Umbilical cord (tissue), 2 donors: ENCODE results near the gene EP400. TPM values are rescaled to one million over a fixed set of nuclear protein-coding genes. Genes with fewer than 3 reads are reported as not detected.
"Not testable (repeated sequence)": the region's sequence is repeated elsewhere in the genome, so short reads cannot be mapped to it uniquely, and the experiment has no call there.

Experiments used
- DNase-seq: peaks from one replicate; pipeline ENCODE4 v3.0.0-alpha.2; 2015; ENCODE audit warnings: low spot score
- total RNA-seq: library from RNA; depleted of rRNA; stranded (reverse); fragments of >200 nt; gene quantifications from one replicate; pipeline ENCODE4 v1.2.3, GENCODE V29; 2014; ENCODE audit warnings: low replicate concordance; ENCODE audit not compliant: insufficient read depth

Gene EP400
- total RNA-seq, 1 donor from 2014 or later: 15.4 TPM

DNA sequence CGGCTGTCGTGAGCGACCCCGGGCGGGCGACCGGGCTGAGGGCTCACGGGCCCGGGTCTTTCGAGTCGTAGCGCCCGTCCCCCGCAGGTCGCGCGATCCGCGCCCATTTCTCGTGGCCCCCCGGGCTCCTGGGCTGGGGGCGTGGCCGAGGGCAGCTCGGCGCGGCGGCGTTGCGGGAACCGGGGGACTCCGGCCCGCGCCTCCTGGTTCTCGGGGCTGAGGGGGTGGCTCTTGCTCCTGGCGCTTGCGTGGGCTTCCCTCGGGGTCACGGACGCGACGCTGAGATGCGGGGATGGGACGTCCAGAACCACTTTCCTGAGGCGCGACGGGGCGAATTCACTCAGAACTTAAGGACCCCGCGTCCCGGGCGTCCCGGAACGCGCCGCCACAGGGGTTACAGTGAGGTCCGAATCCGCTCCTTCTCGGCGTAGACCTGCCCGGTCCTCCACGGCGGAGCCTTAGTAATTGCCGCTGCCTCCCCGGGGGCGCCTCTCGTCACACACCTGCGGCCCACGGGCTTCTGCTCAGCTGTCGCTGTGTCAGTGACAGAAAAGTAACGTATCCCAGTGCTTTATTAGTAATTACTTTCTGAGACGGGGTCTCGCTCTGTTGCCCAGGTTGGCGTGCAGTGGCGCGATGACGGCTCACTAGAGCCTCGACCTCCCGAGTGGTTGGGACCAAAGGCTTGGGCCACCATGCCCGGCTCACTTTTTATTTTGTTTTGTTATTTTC, 606 bp downstream of the EP400 start:
- DNase-seq: no peak

DNA sequence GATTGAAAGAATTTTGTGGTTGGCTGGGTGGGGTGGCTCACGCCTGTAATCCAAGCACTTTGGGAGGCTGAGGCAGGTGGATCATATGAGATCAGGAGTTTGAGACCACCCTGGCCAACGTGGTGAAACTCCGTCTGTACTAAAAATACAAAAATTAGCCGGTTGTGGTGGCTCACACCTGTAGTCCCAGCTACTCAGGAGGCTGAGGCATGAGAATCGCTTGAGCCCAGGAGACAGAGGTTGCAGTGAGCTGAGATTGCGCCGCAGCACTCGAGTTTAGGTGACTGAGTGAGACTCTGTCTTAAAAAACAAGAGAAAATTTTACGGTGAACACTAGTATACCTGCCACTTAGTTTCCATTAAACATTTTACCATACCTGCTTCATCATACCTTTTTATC, 4.1 kb downstream of the EP400 start:
- not testable (repeated sequence) for DNase-seq

DNA sequence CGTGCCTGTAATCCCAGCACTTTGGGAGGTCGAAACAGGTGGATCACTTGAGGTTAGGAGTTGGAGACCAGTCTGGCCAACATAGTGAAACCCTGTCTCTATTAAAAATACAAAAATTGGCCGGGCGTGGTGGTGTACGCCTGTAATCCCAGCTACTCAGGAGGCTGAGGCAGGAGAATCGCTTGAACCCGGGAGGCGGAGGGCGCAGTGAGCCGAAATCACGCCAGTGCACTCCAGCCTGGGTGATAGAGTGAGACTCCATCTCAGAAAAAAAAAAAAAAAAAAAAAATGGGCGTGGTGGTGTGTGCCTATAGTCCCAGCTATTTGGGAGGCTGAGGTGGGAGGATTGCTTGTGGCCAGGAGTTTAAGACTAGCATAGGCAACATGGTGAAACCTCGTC, 4.7 kb downstream of the EP400 start:
- DNase-seq: not testable (repeated sequence)

DNA sequence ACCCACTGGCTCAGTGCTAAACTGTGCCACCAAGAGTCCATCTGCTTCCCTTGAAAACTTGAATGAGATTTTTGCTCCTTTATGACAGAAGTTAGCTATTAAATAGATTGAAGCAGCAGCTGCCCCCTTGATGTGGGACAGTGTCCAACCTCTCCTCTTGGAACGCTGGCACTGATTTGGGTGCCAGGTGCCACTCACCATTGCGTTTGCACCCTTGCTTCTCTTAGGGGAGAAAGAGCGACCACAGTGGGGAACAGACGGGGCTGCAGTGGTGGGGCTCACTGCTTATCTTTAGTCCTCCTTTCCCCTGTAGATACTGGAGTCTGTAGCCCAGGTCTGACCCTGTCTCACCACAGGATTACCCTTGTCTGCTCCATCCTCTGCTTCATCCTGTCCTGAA, 9.4 kb downstream of the EP400 start:
- no peak for DNase-seq

DNA sequence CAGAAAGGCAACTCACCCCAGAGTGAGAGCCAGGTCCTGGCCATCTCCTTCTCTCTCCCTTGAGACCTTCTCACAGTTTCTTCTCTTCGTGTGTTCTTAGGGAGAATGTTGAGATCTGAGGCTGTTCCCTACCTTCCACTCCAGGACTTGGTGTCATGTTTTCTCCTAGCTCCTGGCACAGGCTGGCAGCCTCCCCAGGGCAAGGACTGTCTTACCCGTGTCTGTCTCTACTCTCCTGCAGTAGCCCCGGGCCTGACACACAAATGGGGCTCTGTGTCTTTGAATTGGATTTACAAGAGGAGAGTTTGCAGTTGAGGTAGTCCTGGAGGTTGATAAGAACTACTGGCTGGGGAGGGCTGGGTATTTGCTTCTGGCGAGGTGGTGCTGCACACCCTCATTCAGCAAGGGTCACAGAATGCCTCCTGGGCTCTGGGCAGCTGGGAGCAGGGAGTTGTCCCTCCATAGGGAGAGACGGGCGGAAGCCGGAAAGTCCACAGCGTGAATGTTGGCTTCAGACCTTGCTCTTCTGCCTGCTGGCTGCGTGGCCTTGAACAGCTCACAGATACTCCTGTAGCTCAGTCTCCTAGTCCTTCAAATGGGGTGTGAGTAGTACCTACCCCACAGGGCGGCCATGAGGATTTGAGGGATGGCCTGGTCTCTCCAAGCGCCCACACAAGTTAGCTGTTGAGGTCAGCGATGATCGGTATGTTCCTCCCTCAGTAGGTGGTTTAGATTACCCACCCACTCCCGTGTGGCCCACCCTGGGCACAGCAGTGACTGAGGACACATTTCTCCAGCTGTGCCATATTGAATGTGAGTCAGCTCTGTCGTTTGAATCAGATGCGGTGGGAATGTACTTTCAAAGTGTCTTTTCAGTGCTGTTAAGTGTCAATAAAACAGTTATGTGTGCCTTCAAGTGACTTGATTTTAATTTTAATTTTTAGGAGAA, 10.2 kb downstream of the EP400 start:
- DNase-seq: no peak

DNA sequence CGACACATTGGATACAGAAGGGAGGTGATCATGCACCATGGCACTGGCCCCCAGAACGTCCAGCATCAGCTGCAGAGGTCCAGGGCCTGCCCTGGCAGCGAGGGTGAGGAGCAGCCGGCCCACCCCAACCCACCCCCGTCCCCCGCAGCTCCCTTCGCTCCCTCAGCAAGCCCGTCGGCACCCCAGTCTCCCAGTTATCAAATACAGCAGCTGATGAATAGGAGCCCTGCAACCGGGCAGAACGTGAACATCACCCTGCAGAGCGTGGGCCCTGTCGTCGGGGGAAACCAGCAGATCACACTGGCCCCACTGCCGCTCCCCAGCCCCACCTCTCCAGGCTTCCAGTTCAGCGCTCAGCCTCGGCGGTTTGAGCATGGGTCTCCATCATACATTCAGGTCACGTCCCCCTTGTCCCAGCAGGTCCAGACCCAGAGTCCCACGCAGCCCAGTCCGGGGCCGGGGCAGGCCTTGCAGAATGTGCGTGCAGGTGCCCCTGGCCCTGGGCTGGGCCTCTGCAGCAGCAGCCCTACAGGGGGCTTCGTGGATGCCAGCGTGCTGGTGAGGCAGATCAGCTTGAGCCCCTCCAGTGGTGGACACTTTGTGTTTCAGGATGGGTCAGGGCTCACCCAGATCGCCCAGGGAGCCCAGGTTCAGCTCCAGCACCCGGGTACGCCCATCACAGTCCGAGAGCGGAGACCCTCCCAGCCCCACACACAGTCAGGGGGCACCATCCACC, 11.0 kb downstream of the EP400 start:
- not testable (repeated sequence) for DNase-seq

DNA sequence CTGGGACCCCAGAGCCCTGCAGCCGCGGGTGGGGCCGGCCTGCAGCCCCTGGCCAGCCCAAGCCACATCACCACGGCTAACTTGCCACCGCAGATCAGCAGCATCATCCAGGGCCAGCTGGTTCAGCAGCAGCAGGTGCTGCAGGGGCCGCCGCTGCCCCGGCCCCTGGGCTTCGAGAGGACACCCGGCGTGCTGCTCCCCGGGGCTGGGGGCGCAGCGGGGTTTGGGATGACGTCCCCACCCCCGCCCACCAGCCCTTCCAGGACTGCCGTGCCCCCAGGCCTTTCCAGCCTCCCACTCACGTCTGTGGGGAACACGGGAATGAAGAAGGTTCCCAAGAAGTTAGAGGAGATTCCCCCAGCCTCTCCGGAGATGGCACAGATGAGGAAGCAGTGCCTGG, 11.6 kb downstream of the EP400 start:
- not testable (repeated sequence) for DNase-seq

DNA sequence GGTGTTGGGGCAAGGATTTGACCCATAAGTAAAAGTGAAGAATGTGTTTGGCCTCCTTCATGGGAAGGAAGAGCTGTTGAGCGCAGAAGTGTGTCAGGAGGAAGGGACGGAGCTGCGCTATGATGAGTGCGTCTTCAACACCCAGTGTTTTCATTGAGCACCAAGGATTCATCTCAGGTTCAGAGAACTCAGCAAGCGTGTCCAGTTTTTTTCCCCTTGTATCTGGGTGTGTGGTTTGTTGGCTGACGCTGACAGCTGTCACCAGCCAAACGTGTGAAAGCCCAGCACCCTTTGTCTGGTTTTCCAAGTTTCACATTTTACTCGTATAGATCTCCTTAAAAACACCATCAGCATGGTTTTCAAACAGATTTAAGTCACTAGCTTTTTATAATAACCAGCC, 12.3 kb downstream of the EP400 start:
- no peak for DNase-seq

DNA sequence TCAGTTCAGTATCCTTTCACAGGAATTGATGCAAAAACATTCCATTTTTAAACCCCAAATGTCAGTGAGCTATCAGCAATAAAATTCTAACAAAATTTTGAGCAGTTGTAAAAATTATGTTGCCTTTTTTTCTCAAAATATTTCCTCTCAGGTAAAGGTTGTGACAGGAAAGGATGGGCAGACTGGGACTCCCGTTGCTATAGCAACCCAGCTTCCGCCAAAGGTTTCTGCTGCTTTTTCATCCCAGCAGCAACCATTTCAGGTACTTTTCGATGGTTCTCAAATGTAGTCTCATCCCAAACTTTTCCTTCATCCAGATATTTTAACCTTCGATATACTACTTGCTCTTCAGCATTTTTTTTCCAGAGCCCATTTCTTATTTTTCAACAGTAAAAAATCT, 13.6 kb downstream of the EP400 start:
- DNase-seq: no peak

DNA sequence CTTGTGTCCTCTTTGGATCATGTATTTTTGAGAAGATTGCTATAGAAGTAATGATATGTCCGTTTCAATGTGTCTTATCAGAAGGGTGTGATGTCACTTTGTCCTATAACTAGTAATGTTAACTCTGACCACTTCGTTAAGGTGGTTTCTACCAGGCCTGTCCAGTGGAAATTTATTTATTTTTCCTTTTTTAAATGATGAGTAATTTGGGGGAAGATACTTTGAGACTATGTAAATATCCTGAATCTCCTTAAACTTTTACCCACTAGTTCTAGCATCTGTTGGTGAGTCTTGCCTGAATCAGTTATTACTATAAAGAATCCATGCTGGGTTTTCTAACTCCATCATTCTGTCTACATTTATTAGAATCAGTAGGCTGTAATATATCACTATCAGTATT, 15.3 kb downstream of the EP400 start:
- DNase-seq: no peak

DNA sequence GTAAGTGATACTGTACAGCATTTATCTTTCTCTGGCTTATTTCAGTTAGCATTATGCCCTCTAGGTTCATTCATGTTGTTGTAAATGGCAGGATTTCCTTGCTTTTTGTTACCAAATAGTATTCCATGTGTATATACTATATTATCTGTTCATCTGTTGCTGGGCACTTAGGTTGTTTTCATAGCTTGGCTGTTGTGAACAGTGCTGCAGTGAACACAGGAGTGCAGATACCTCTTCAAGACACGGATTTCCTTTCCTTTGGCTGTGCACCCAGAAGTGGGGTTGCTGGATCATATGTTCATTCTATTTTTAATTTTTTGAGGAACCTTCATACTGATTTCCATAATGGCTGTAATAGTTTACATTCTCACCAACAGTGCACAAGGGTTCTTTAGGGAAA, 21.5 kb downstream of the EP400 start:
- no peak for DNase-seq

DNA sequence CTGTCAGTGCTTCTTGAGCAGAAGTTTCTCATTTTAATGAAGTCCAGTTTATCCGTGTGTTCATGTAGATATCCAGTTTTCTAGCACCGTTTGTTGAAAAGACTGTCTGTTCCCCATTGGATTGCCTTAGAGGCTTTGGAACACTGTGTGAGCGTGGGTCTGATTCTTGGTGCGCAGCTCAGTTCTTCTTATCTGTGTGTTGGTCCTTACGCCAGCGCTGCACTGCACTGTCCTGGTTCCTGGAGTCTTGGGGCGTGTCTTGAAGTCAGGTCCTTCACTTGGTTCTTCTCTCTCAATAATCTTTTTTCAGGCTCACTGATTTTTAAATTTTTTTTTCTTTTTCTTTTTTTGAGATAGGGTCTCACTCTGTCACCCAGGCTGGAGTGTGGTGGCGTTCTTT, 25.5 kb downstream of the EP400 start:
- DNase-seq: no peak

DNA sequence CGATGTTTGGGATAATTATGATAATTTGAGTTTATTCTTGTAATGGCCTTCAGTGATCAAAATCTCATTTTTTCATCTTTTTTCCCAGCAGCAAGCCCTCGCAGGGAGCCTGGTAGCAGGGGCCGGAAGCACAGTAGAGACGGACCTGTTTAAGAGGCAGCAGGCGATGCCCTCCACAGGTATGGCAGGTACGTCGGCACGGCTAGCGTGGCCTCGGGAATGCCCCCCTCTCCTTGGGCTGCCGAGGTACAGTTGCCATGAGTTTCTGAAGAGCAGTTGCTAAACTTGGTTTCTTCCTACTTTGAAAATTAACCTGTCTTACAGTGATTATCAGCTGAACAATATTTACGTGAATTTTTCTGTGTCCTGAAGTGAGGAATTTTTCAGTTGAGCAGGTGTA, 29.9 kb downstream of the EP400 start:
- DNase-seq: no peak

DNA sequence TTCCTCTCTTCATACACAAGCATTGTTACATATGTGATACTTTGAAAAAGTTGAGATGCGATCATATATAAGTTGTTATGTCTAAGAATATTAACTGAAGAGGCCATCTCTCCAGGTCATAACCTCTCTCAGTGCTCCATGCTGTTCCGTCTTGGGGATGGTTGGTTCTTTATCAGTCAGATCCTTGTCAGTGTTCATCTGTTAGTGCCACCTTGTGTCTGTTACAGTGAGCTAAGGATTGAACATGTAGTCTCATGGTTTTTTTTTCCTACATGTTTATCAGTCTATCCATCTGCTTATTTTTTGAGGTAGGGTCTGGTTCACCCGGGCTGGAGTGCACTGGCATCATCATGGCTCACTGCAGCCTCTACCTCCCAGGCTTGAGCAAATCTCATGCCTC, 30.5 kb downstream of the EP400 start:
- no peak for DNase-seq

DNA sequence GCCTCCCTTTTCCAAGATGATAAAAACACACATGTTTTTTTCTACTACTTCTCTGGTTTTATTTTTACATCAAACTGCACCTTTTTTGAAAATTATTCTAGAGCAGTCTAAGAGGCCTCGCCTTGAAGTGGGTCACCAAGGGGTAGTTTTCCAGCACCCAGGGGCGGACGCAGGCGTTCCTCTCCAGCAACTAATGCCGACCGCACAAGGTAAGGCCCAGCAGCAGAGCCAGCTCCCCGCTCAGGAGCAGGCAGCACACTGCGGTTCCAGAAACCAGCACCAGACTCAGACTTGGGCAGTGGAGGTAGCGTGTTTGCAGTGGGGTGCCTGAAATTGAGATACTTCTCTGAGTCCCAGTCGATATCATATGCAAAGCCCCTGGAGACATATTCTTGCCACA, 31.6 kb downstream of the EP400 start:
- no peak for DNase-seq

DNA sequence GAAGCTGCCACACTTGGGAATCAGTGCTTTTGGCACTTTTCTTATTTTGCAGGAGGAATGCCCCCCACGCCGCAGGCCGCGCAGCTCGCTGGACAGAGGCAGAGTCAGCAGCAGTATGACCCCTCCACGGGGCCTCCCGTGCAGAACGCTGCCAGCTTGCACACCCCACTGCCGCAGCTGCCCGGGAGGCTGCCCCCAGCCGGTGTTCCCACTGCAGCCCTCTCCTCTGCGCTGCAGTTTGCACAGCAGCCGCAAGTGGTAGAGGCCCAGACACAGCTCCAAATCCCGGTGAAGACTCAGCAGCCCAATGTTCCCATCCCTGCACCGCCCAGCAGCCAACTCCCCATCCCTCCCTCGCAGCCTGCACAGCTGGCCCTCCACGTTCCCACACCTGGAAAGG, 32.3 kb downstream of the EP400 start:
- no peak for DNase-seq

DNA sequence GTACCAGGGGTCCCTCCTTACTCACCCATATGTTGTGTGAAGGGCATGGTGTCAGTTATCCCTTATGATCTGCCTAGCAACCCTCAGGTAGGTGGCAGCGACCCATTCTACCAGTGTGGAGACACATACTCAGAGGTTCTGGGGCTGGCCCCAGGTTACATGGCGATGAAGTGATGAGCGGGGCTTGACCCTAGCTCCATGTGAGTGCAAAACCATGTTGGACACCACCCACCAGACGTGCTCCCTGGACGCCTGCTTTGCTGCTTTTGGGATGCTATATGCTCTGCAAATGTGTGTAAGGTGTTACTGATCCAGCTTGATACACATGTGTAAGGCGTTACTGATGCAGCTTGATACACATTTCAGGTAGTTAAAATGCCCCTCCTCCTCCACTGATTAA, 33.3 kb downstream of the EP400 start:
- DNase-seq: no peak

DNA sequence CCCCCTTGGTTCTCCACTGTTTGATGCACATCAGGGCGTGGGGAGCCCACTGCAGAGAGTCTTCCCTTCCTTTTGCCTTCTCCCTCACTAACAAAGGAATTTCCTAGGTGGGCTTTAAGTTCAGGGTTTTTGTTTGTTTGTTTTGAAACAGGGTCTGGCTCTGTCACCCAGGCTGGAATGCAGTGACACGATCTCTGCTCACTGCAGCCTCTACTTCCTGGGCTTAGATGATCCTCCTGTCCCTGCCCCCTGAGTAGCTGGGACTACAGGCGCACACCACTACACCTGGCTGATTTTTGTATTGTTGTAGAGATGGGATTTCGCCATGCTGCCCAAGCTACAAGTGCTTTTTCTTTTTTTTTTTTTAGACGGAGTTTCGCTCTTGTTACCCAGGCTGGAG, 33.8 kb downstream of the EP400 start:
- no peak for DNase-seq

DNA sequence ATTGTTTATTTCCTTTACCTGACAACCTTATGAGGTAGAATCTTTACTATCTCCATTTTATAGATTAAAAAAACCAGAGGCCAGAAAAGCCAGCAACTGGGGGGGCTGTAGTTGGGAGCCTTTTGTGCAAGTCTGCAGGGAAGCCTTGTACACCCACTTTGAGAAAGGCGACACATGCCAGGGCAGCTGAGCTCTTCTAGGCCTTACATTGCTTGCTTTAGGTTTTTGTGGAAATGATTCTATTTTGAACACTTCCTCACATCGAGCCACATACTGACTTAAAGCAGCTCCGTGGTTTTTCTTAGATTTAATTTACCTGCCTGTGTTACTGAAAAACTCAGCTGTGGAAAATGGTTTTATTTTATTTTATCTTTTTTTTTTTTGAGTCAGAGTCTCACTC, 34.6 kb downstream of the EP400 start:
- DNase-seq: no peak

DNA sequence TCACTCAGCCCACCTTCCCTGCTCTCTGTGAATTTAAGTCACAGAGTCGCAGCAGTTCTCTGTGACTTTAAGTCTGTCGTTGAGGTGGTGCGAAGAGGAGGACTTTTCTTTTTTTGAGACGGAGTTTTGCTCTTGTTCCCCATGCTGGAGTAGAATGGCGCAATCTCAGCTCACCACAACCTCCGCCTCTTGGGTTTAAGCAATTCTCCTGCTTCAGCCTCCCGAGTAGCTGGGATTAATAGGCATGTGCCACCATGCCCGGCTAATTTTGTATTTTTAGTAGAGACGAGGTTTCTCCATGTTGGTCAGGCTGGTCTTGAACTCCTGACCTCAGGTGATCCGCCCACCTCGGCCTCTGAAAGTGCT, 35.8 kb downstream of the EP400 start:
- DNase-seq: not testable (repeated sequence)

DNA sequence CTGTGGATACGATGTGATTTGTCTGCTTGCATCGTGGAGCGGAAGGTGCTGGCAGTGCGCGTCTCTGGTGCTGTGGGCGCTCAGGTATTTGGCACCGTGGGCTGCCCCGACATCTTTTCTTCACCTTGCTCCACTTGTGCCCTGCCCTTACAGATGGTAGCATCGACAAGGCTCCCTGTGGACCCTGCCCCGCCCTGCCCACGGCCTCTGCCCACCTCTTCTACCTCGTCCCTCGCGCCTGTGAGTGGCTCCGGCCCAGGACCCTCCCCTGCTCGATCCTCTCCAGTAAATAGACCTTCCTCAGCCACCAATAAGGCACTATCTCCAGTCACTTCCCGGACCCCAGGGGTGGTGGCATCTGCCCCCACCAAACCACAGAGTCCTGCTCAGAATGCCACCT, 36.6 kb downstream of the EP400 start:
- no peak for DNase-seq

DNA sequence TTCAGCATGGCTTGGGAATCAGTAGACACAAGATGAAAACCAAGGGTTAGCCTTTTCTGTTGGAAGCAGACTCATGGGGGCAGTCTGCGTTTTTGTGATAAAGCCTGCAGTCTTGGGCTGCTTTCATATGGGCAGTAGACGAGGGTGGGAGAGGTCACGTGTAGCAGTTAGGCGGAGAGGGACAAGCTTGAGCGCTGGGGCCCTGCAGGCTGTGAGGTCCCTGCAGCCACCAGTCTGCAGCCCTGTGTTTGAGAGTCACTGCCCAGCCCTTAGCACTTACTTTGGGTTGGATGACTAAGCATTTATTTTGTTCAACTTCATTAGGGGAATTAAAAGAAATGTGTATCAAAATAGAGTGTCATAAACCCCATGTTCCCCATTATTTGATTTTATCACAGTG, 37.2 kb downstream of the EP400 start:
- DNase-seq: no peak
